ENCODE data around the gene PAQR8. TPM values are rescaled to one million over a fixed set of nuclear protein-coding genes. Genes with fewer than 3 reads are reported as not detected.

The PAQR8 gene
- total RNA-seq, 2 donors from 2014 or later = 2.6 to 5.6 TPM

DNA sequence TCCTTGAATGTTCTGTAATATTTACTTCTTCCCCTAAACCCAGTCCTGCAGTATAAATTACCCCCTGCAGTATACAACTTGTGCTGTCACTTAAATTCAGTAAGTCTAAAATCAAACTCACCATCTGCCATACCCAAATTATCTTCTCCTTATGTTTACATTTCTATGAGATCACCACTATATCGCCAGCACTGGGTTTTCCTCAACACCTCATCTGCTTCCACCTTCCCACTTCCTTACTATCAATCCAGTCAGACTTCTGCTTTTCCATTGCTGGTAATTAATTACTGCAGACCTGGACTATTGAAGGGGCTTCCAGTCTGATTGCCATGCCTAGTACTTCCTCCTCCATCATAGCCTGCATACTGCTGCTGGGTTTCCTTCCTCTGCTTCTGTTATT is 73.4 kb downstream of the PAQR8 start:
- Histone ChIP-seq H3K4me3 (no peak overlapping the region), H3K27me3 (no peaks in the 10 kb centered on the region), H3K4me1 (no peaks in the 10 kb centered on the region), H3K36me3 (no peaks in the 10 kb centered on the region), H3K27ac (no peak overlapping the region), H3K9me3 (no peaks in the 10 kb centered on the region)
- DNase-seq (ENCODE audit: low spot score) = no peak
- TF ChIP-seq, protein P1, sequence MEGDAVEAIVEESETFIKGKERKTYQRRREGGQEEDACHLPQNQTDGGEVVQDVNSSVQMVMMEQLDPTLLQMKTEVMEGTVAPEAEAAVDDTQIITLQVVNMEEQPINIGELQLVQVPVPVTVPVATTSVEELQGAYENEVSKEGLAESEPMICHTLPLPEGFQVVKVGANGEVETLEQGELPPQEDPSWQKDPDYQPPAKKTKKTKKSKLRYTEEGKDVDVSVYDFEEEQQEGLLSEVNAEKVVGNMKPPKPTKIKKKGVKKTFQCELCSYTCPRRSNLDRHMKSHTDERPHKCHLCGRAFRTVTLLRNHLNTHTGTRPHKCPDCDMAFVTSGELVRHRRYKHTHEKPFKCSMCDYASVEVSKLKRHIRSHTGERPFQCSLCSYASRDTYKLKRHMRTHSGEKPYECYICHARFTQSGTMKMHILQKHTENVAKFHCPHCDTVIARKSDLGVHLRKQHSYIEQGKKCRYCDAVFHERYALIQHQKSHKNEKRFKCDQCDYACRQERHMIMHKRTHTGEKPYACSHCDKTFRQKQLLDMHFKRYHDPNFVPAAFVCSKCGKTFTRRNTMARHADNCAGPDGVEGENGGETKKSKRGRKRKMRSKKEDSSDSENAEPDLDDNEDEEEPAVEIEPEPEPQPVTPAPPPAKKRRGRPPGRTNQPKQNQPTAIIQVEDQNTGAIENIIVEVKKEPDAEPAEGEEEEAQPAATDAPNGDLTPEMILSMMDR (IDR thresholded peaks at IDR 0.05) = no peak

DNA sequence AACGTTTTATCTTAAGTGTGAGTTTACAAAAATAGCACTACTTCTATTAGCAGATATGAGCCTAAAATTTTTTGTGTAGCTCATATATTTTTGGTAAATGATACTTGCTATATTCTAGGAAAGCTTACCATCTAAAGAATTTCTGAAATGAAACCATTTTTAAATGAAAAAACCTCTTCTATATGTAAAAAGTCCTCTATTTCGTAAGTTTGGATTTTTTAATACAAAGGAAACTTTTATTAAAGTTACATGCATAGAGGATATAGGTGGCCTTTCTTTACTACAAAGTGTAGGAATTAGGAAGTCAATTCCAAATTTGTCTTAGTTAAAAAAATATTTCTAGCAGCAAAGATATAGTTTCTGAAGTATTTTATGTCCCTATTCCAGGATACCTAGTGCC is 77.0 kb downstream of the PAQR8 start:
- H3K4me1 ChIP-seq = no peaks in the 10 kb centered on the region
- DNase-seq (ENCODE audit: low spot score) = no peak
- no peaks in the 10 kb centered on the region for H3K9me3 ChIP-seq
- no peak overlapping the region for H3K27ac ChIP-seq
- TF ChIP-seq, protein P1 (IDR thresholded peaks at IDR 0.05) = no peak
- H3K4me3 ChIP-seq = no peak overlapping the region
- H3K36me3 ChIP-seq = no peaks in the 10 kb centered on the region
- H3K27me3 ChIP-seq = no peaks in the 10 kb centered on the region

DNA sequence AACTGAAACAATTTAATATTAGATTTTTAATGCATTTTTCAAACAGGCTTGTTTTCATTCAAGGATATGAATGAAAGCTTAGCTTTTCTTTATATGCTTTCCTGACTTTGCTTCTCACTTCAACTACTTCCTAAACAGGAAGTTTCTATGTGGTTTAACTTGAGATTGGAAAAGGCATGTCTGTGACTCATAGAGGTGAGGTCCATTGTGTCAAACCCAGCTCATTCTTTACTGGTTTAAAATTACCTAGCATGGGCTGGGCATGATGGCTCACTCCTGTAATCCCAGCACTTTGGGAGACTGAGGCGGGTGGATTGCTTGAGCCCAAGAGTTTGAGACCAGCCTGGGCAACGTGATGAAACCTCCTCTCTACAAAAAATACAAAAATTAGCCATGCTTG is 92.6 kb downstream of the PAQR8 start:
- H3K27me3 ChIP-seq = no peaks in the 10 kb centered on the region
- TF ChIP-seq, protein P1 (IDR thresholded peaks at IDR 0.05) = no peak
- peaks cover 4% of the 10 kb centered on the region for H3K36me3 ChIP-seq
- H3K4me3 ChIP-seq = no peak overlapping the region
- no peaks in the 10 kb centered on the region for H3K4me1 ChIP-seq
- peaks cover 0 to 10% of the 10 kb centered on the region in 2 donors for H3K9me3 ChIP-seq
- no peak overlapping the region for H3K27ac ChIP-seq
- no peak for DNase-seq (ENCODE audit: low spot score)

DNA sequence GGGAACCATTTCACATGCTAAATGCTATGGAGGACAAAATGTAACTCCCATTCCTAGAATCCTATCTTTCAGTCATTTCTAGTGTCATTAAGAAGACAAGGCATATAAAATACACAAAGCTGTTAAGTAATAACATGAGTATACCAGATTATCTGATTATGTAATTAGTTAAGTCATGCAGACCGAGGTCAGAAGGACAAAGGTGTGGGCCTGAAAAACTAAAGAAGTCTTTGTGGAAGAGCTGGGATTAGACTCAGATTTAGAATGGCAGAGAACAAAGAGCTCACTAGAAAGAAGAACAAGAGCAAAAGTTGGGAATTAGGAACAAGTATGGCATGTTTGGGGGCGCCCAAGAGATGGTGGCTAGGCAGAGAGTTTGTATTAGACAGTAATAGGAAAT is 95.1 kb downstream of the PAQR8 start:
- Histone ChIP-seq H3K27me3 (no peaks in the 10 kb centered on the region), H3K36me3 (peaks cover 4% of the 10 kb centered on the region), H3K9me3 (no peaks in the 10 kb centered on the region), H3K27ac (no peak overlapping the region), H3K4me1 (no peaks in the 10 kb centered on the region), H3K4me3 (no peak overlapping the region)
- TF ChIP-seq, protein P1 (IDR thresholded peaks at IDR 0.05) = no peak
- no peak for DNase-seq (ENCODE audit: low spot score)

Other genes starting within 250 kb of the PAQR8 start
- not detected for gene IL17A, start 175.8 kb upstream of the PAQR8 start, total RNA-seq
- gene IL17F, start 117.7 kb upstream of the PAQR8 start, total RNA-seq = not detected
- gene MCM3, start 77.4 kb upstream of the PAQR8 start, total RNA-seq = 10 to 100 TPM; 18.5 to 20.8 TPM
- 1 to 10 TPM; 3.4 to 4.1 TPM for gene EFHC1, start 58.2 kb downstream of the PAQR8 start, total RNA-seq
- gene TRAM2, start 214.9 kb downstream of the PAQR8 start, total RNA-seq = 10 to 100 TPM; 10.3 to 15.9 TPM